HCT116 (cell line): ENCODE data around the gene ARL8B. TPM values are rescaled to one million over a fixed set of nuclear protein-coding genes. Genes with fewer than 3 reads are reported as not detected.

Source experiments
- ATAC-seq: fragments of 200-7000 bp; cut with Tn5 transposase; 2 replicates; pipeline ENCODE4 v1.9.1; 2020; ENCODE audit warnings: mild to moderate bottlenecking, moderate library complexity
- BruUV-seq: library from RNA; stranded (reverse); fragments of 400-500 nt; replicated peaks from 2 replicates; lab custom pipeline; 2021; lab: Mats Ljungman, UMichigan
- CTCF ChIA-PET: fragments of 300-600 bp; sonication (Branson Sonifier 250); formaldehyde crosslinking; loops from one replicate; lab custom pipeline; 2021; ENCODE audit warnings: antibody characterized with exemption; lab: Charles Lee
- POLR2A ChIA-PET: fragments of 300-600, 350-600 bp; sonication (Branson Sonifier 250); formaldehyde crosslinking; loops from one replicate; lab custom pipeline; 2021; ENCODE audit warnings: antibody characterized with exemption; lab: Charles Lee
- RAD21 ChIA-PET, 2 experiments: fragments of 300-600 bp; sonication (Branson Sonifier 250); formaldehyde crosslinking; loops; one replicate each; lab custom pipeline; 2023; ENCODE audit warnings: low total read pairs in 2 of 2; ENCODE audit not compliant: uncharacterized antibody in 2 of 2, unreplicated experiment in 2 of 2, low non-redundant PET in 1 of 2; lab: Charles Lee
- DNase-seq: peaks from one replicate; pipeline ENCODE4 v3.0.0-alpha.2; 2010; ENCODE audit warnings: low read depth, low spot score
- H2AFZ ChIP-seq: fragments of 200-600 bp; shearing (Covaris generic), sonication (generic); 2 replicates; pipeline ENCODE4 v1.6.1; 2017; ENCODE audit warnings: low read depth, mixed run types, mixed read lengths, antibody characterized with exemption, low read length; ENCODE audit not compliant: poor library complexity, severe bottlenecking
- H3K27ac ChIP-seq: 2 replicates; pipeline ENCODE4 v1.5.1; 2012; ENCODE audit warnings: low read depth, low read length
- H3K27me3 ChIP-seq: fragments of 200-600 bp; sonication (generic); 2 replicates; pipeline ENCODE4 v1.6.1; 2016; ENCODE audit warnings: mixed run types, low read length, mixed read lengths; ENCODE audit not compliant: insufficient read depth
- H3K36me3 ChIP-seq, 2 experiments: fragments of 200-500 bp in 1 of 2; fragments of 200-600 bp in 1 of 2; sonication (Bioruptor generic) in 1 of 2; sonication (generic) in 1 of 2; 2 replicates each; pipeline versions ENCODE4 v1.5.1 to v1.6.1; 2014 to 2016; ENCODE audit warnings: low read length in 2 of 2, inconsistent platforms in 1 of 2, mixed read lengths in 1 of 2, mixed run types in 1 of 2; ENCODE audit not compliant: insufficient read depth in 2 of 2, control insufficient read depth in 1 of 2
- H3K4me1 ChIP-seq, 2 experiments: fragments of 200-600 bp in 1 of 2; sonication (generic) in 1 of 2; 2 replicates each; pipeline versions ENCODE4 v1.5.1 to v1.6.1; 2012 to 2017; ENCODE audit warnings: low read length in 2 of 2, inconsistent platforms in 1 of 2, mild to moderate bottlenecking in 1 of 2, mixed read lengths in 1 of 2, mixed run types in 1 of 2, moderate library complexity in 1 of 2; ENCODE audit not compliant: insufficient read depth in 2 of 2, control insufficient read depth in 1 of 2
- H3K4me2 ChIP-seq: fragments of 200-600 bp; sonication (generic); 2 replicates; pipeline ENCODE4 v1.6.1; 2017; ENCODE audit warnings: mixed run types, low read length, mixed read lengths
- H3K4me3 ChIP-seq, 2 experiments: fragments of 200-600 bp in 1 of 2; sonication (generic) in 1 of 2; replicated peaks in 1 of 2; 2 replicates each; pipeline ENCODE4 v1.5.1; 2011 to 2016; ENCODE audit warnings: low read length in 2 of 2, control low read depth in 1 of 2, low read depth in 1 of 2, mild to moderate bottlenecking in 1 of 2, mixed read lengths in 1 of 2, mixed run types in 1 of 2
- H3K79me2 ChIP-seq: fragments of 200-600 bp; sonication (generic); 2 replicates; pipeline ENCODE4 v1.6.1; 2017; ENCODE audit warnings: mild to moderate bottlenecking, mixed run types, low read length, moderate library complexity, mixed read lengths; ENCODE audit not compliant: insufficient read depth
- H3K9ac ChIP-seq: fragments of 200-600 bp; sonication (generic); 2 replicates; pipeline ENCODE4 v1.6.1; 2016; ENCODE audit warnings: low read length, mixed read lengths
- H3K9me2 ChIP-seq: fragments of 200-600 bp; sonication (generic), shearing (Covaris generic); 2 replicates; pipeline ENCODE4 v1.6.1; 2017; ENCODE audit warnings: mixed run types, mild to moderate bottlenecking, moderate library complexity; ENCODE audit not compliant: insufficient read depth
- H3K9me3 ChIP-seq, 2 experiments: fragments of 200-500 bp in 1 of 2; fragments of 200-600 bp in 1 of 2; sonication (Bioruptor generic) in 1 of 2; sonication (generic) in 1 of 2; 2 replicates each; pipeline ENCODE4 v1.6.1; 2014 to 2017; ENCODE audit warnings: low read length in 2 of 2, mixed read lengths in 2 of 2, inconsistent platforms in 1 of 2, low read depth in 1 of 2, mild to moderate bottlenecking in 1 of 2, mixed run types in 1 of 2, moderate library complexity in 1 of 2; ENCODE audit not compliant: control insufficient read depth in 1 of 2, insufficient read depth in 1 of 2
- H4K20me1 ChIP-seq: fragments of 200-600 bp; sonication (generic), shearing (Covaris generic); 2 replicates; pipeline ENCODE4 v1.6.1; 2017; ENCODE audit warnings: mixed run types, mild to moderate bottlenecking, moderate library complexity; ENCODE audit not compliant: insufficient read depth
- CBX3 ChIP-seq: IDR thresholded peaks from 2 replicates; pipeline ENCODE4 v1.6.1; 2012; ENCODE audit warnings: low read depth
- CEBPB ChIP-seq: IDR thresholded peaks from 2 replicates; pipeline ENCODE4 v1.6.1; 2012; ENCODE audit warnings: low read depth
- CTCF ChIP-seq, 3 experiments: fragments of 200-600 bp in 1 of 3; sonication (generic) in 1 of 3; IDR thresholded peaks in 2 of 3; conservative IDR thresholded peaks in 1 of 3; 2 replicates each; pipeline ENCODE4 v1.5.1; 2012 to 2017; ENCODE audit warnings: low read depth in 2 of 3, low read length in 2 of 3, antibody characterized with exemption in 1 of 3, borderline replicate concordance in 1 of 3, control low read depth in 1 of 3, mild to moderate bottlenecking in 1 of 3, mixed read lengths in 1 of 3, mixed run types in 1 of 3, moderate library complexity in 1 of 3; ENCODE audit not compliant: insufficient read depth in 1 of 3
- ELF1 ChIP-seq: IDR thresholded peaks from 2 replicates; pipeline ENCODE4 v1.6.1; 2012; ENCODE audit warnings: low read depth, borderline replicate concordance
- EZH2 ChIP-seq: fragments of 200-600 bp; sonication (generic); IDR thresholded peaks from 2 replicates; pipeline ENCODE4 v1.6.1; 2017; ENCODE audit warnings: antibody characterized with exemption, mixed run types
- EZH2phosphoT487 ChIP-seq: fragments of 200-600 bp; IDR thresholded peaks from 2 replicates; pipeline ENCODE4 v1.6.1; 2018; ENCODE audit warnings: antibody characterized with exemption, borderline replicate concordance
- JUND ChIP-seq: IDR thresholded peaks from 2 replicates; pipeline ENCODE4 v1.6.1; 2012
- MAX ChIP-seq: IDR thresholded peaks from 2 replicates; pipeline ENCODE4 v1.6.1; 2012
- POLR2AphosphoS5 ChIP-seq: IDR thresholded peaks from 2 replicates; pipeline ENCODE4 v1.6.1; 2011; ENCODE audit warnings: mild to moderate bottlenecking, low read depth, low read length, moderate library complexity
- RAD21 ChIP-seq: IDR thresholded peaks from 2 replicates; pipeline ENCODE4 v1.6.1; 2012; ENCODE audit warnings: low read depth, mild to moderate bottlenecking
- REST ChIP-seq: IDR thresholded peaks from 2 replicates; pipeline ENCODE4 v1.6.1; 2012; ENCODE audit warnings: low read depth
- SIN3A ChIP-seq: IDR thresholded peaks from 2 replicates; pipeline ENCODE4 v1.6.1; 2012; ENCODE audit warnings: low read depth
- YY1 ChIP-seq: IDR thresholded peaks from 2 replicates; pipeline ENCODE4 v1.6.1; 2011; ENCODE audit warnings: low read length, low read depth, moderate library complexity, mild to moderate bottlenecking; ENCODE audit not compliant: insufficient replicate concordance; ENCODE audit errors: extremely low read depth
- ZNF274 ChIP-seq: fragments of 200-500 bp; sonication (Bioruptor generic); IDR thresholded peaks from 2 replicates; pipeline ENCODE4 v1.6.1; 2014; ENCODE audit warnings: mild to moderate bottlenecking, low read depth, low read length, inconsistent platforms
- intact Hi-C: fragments of 100-400 bp; cut with micrococcal nuclease; formaldehyde crosslinking; loops from 2 replicates; pipeline ENCODE4 v1.10.0; 2022
- total RNA-seq: library from RNA; stranded (reverse); gene quantifications from one replicate; pipeline ENCODE4 v1.2.1, GENCODE V29; 2021; ENCODE audit not compliant: unreplicated experiment
- TF ChIP-seq, protein P1 (sequence below): IDR thresholded peaks from 2 replicates; pipeline ENCODE4 v1.6.1; 2012

Gene ARL8B
- total RNA-seq, 1 experiment from 2014 or later: 38.1 TPM

DNA sequence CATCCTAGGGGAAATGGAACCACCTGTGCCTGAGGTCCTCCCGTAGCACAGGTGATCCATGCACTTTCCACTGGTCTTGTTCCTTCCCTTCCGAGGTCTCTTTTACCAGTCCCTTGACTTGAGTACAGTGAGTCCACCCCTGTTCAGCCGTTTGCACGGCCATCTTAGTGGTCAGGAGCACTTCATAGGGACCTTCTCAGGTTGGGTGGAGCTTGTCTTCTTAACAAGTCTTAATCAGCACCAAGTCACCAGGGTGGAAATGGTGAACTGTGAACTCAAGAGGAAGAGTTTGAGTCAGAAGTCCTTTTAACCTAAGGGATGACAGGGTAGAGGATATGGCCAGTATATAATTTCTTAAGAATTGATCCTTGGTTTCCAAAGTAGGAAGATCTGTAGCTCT, 21.4 kb downstream of the ARL8B start:
- ChIA-PET POLR2A (no interaction called here), CTCF (no interaction called here), RAD21 (no interaction called here)
- H3K27me3 ChIP-seq: no peaks in the 10 kb centered on the region
- intact Hi-C loops: no loop called here
- H3K36me3 ChIP-seq: no peaks in the 10 kb centered on the region
- no peaks in the 10 kb centered on the region for H3K9me2 ChIP-seq
- H3K79me2 ChIP-seq: peaks cover 95% of the 10 kb centered on the region
- DNase-seq: no peak
- no peak overlapping the region for H3K27ac ChIP-seq
- no peak for ATAC-seq
- H3K4me3 ChIP-seq: no peak overlapping the region
- no peak for TF ChIP-seq ZNF274
- TF ChIP-seq JUND: no peak
- no peak for TF ChIP-seq ELF1
- TF ChIP-seq REST: no peak
- no peak for TF ChIP-seq CEBPB
- no peak for TF ChIP-seq POLR2AphosphoS5
- no peak for TF ChIP-seq EZH2
- TF ChIP-seq CBX3: no peak
- TF ChIP-seq EZH2phosphoT487: no peak
- TF ChIP-seq CTCF (IDR thresholded peaks at IDR 0.05 in 2 of 3, conservative IDR thresholded peaks at IDR 0.05 in 1 of 3; ENCODE audit: borderline replicate concordance in 1 of 3, insufficient read depth in 1 of 3, low read depth in 2 of 3, low read length in 2 of 3): no peak
- TF ChIP-seq, protein P1, sequence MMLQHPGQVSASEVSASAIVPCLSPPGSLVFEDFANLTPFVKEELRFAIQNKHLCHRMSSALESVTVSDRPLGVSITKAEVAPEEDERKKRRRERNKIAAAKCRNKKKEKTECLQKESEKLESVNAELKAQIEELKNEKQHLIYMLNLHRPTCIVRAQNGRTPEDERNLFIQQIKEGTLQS: no peak
- TF ChIP-seq RAD21: no peak
- TF ChIP-seq YY1: no peak
- no peak for TF ChIP-seq SIN3A
- no peak for TF ChIP-seq MAX
- no peaks in the 10 kb centered on the region for H4K20me1 ChIP-seq
- no peak overlapping the region for H3K4me2 ChIP-seq
- H3K4me1 ChIP-seq: peaks cover 14 to 17% of the 10 kb centered on the region in 2 experiments
- no TSS peak for BruUV-seq
- no peak overlapping the region for H3K9ac ChIP-seq
- no peaks in the 10 kb centered on the region for H3K9me3 ChIP-seq
- no peak overlapping the region for H2AFZ ChIP-seq
